A549 (cell line): ENCODE data around the gene UBN1.

Source experiments
- CHD2 ChIP-seq: fragments of 150-350 bp; IDR thresholded peaks from 2 replicates; pipeline ENCODE4 v1.6.1; 2014; ENCODE audit warnings: low read length; ENCODE audit not compliant: partially characterized antibody
- ESRRA ChIP-seq: fragments of 150-350 bp; IDR thresholded peaks from 2 replicates; pipeline ENCODE4 v1.6.1; 2014; ENCODE audit warnings: mild to moderate bottlenecking, low read length, borderline replicate concordance
- REST ChIP-seq: fragments of 200-600 bp; sonication (generic); IDR thresholded peaks from 2 replicates; pipeline ENCODE4 v1.6.1; 2016; ENCODE audit warnings: antibody characterized with exemption, mild to moderate bottlenecking, moderate library complexity

- TF ChIP-seq REST, result no peak
- no peak for TF ChIP-seq CHD2
- no peak for TF ChIP-seq ESRRA
Measured at GRCh38 chr16:4926928-4927327, 79.6 kb downstream of the UBN1 start.
